Osteocyte (in vitro differentiated cells): ENCODE measurements around the gene TSPAN31. TPM values are rescaled to one million over a fixed set of nuclear protein-coding genes. Genes with fewer than 3 reads are reported as not detected.

Source experiments
- DNase-seq: peaks from one replicate; pipeline ENCODE4 v3.0.0; 2021; ENCODE audit warnings: mixed read lengths; ENCODE audit not compliant: unreplicated experiment; ENCODE audit errors: extremely low spot score
- H3K27ac Mint-ChIP-seq: one replicate; pipeline ENCODE4 v1.8.0; 2021; ENCODE audit warnings: mild to moderate bottlenecking, mixed read lengths; ENCODE audit not compliant: unreplicated experiment
- H3K27me3 Mint-ChIP-seq: one replicate; pipeline ENCODE4 v1.8.0; 2021; ENCODE audit warnings: mixed read lengths; ENCODE audit not compliant: unreplicated experiment
- H3K36me3 Mint-ChIP-seq: one replicate; pipeline ENCODE4 v1.8.0; 2021; ENCODE audit warnings: mixed read lengths; ENCODE audit not compliant: unreplicated experiment
- H3K4me1 Mint-ChIP-seq: one replicate; pipeline ENCODE4 v1.8.0; 2021; ENCODE audit warnings: mixed read lengths; ENCODE audit not compliant: unreplicated experiment
- H3K4me3 Mint-ChIP-seq: one replicate; pipeline ENCODE4 v1.8.0; 2021; ENCODE audit warnings: mild to moderate bottlenecking, moderate library complexity, mixed read lengths; ENCODE audit not compliant: unreplicated experiment
- H3K9me3 Mint-ChIP-seq: one replicate; pipeline ENCODE4 v1.8.0; 2021; ENCODE audit warnings: mixed read lengths; ENCODE audit not compliant: unreplicated experiment
- total RNA-seq: library from RNA; stranded (reverse); gene quantifications from 2 replicates; pipeline ENCODE4 v1.2.1, GENCODE V29; 2021
- TF ChIP-seq, protein P1 (sequence below): fragments of 200-600 bp; sonication (generic); IDR thresholded peaks from 2 replicates; pipeline ENCODE4 v1.5.0; 2021; ENCODE audit warnings: antibody characterized with exemption, mild to moderate bottlenecking, moderate library complexity

The TSPAN31 gene
- total RNA-seq, 1 donor from 2014 or later = 36.2 TPM

DNA sequence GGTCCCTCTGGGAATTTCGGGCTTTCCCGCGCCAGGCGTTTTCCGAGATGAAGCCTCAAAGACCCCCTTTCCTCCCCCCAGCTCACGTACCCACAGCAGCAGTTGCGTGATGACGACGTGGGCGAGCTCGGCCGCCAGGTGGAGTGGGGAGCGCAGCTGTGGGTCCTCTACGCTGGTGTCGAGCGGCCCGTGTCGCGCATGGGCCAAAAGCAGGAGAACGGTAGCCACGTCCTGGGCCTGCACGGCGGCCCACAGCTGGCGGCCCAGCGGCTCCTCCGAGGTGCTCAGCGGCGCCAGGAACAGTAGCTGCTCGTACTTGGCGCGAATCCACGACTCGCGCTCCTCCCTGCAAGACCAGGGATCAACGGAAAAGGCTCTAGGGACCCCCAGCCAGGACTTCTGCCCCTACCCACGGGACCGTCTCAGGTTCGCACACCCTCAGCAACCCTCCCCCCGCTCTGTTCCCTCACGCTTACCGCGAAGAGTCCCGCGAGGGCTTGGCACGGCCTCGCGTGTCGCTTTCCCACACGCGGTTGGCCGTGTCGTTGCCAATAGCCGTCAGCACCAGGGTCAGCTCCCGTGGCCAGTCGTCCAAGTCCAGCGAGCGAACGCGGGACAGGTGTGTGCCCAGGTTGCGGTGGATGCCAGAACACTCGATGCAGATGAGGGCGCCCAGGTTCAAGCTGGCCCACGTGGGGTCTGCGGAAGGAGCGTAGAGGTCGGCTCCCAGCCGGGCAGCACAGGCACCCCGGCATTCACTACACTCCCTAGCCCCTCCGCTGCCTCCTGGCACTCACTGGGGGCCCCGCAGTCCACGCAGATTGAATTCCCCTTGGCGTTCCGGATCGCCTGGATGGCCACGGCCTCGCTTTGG is 17.7 kb upstream of the TSPAN31 start:
- DNase-seq = peak; percentile 84
- Mint-ChIP-seq H3K4me3 (peak overlapping the region; percentile 99), H3K27me3 (peaks cover 11% of the 10 kb centered on the region), H3K4me1 (peaks cover 23% of the 10 kb centered on the region), H3K9me3 (no peaks in the 10 kb centered on the region), H3K27ac (peak overlapping the region; percentile 44), H3K36me3 (peaks cover 3% of the 10 kb centered on the region)
- TF ChIP-seq, protein P1, sequence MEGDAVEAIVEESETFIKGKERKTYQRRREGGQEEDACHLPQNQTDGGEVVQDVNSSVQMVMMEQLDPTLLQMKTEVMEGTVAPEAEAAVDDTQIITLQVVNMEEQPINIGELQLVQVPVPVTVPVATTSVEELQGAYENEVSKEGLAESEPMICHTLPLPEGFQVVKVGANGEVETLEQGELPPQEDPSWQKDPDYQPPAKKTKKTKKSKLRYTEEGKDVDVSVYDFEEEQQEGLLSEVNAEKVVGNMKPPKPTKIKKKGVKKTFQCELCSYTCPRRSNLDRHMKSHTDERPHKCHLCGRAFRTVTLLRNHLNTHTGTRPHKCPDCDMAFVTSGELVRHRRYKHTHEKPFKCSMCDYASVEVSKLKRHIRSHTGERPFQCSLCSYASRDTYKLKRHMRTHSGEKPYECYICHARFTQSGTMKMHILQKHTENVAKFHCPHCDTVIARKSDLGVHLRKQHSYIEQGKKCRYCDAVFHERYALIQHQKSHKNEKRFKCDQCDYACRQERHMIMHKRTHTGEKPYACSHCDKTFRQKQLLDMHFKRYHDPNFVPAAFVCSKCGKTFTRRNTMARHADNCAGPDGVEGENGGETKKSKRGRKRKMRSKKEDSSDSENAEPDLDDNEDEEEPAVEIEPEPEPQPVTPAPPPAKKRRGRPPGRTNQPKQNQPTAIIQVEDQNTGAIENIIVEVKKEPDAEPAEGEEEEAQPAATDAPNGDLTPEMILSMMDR = peak; percentile 36

DNA sequence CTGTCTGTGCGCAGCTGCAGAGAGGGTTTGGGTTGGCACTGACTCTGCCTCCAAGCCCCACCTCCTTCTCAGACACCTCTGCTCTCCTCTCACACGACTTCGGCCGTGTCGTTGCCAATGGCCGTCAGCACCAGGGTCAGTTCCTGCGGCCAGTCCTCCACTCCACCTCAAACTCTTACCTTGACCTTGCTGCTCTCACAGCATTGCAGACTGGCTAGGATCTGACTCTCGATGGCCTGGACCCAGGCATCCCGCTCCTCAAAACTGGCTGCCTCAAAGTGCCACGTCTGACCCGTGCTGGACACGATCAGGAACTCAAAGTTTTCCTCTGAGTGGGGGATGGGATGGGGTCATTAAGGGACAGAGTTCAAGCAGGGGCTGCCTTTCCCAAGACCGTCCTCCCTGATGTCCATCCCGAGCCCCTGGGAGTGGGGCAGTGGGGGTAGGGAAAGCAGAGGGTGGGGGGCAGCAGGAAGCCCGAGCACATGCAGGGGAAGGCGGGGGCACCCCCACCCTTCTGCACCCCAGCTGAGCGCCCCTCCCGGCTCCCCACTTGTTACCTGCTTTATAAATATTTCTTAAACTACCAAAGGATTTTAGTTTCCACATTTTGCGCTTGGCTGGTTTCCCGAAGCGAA is 17.0 kb upstream of the TSPAN31 start:
- Mint-ChIP-seq H3K4me3 (peak overlapping the region; percentile 46), H3K4me1 (peaks cover 20% of the 10 kb centered on the region), H3K36me3 (peaks cover 2% of the 10 kb centered on the region), H3K9me3 (no peaks in the 10 kb centered on the region), H3K27ac (no peak overlapping the region), H3K27me3 (peaks cover 19% of the 10 kb centered on the region)
- peak; percentile 75 for DNase-seq
- TF ChIP-seq, protein P1 = no peak

DNA sequence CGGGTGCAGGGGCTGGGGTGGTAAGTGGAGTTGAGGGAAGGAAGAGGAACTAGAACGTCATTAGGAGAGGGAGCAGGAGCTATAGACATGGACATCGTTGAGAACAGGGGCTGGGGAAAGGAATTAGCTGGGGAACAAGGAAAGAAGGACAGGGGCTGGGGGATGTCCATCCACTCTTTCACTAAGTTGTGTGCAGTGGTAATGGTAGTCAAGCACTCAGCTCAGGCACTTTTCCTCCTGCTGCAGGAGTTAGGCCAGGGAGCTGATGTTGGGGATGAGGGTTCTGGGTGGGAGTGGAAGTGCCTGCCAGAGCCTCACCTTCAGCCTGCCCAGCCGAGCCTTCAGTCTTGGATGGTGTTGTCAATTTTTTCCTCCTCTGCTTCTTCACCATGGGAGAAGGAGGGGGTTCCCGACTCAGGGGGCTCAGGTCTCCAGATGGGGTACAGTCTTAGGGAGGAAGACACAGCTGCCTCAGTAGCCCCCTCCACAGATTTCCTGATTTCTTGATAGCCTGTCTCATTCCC is 15.5 kb upstream of the TSPAN31 start:
- no peak for DNase-seq
- Mint-ChIP-seq H3K27me3 (peaks cover 34% of the 10 kb centered on the region), H3K36me3 (peaks cover 2% of the 10 kb centered on the region), H3K4me3 (no peak overlapping the region), H3K9me3 (no peaks in the 10 kb centered on the region), H3K4me1 (peaks cover 10% of the 10 kb centered on the region), H3K27ac (no peak overlapping the region)
- TF ChIP-seq, protein P1 = no peak

DNA sequence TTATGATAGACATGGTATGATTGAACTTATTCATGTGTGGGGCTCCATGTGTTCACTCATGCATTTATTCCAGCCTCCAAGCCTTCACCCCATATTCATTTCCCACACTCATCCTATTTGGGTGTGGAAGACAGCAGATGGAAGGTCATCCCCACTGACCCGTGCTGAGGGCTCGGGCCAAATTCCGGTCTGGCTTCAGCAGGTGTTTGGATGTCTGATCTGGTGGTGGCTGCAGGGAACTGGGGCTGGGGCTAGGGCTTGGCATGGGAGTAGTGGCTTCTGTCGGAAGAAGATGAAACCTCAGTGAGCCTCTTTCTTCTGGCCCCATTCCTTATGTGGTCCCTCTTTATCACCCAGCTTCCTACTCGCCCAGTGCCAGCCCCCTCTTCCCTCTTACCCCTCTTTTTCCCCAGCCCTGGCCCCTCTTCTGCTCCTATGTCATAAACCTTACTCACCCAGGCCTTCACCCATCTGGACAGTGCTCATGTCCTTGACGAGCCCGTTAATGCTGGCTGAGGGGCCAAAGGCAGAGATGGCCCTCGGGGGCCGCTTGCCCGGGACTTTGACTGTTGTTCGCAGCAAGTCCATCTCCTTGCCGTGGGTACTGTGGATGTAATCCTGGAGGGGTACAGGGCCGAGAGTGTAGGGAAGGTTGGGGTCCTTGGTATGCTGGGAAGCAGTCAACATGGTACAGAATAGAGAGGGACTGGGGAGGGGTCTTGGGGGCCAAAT is 14.3 kb upstream of the TSPAN31 start:
- no peak for DNase-seq
- H3K4me3 Mint-ChIP-seq = no peak overlapping the region
- peaks cover 2% of the 10 kb centered on the region for H3K36me3 Mint-ChIP-seq
- H3K4me1 Mint-ChIP-seq = peaks cover 13% of the 10 kb centered on the region
- H3K9me3 Mint-ChIP-seq = no peaks in the 10 kb centered on the region
- TF ChIP-seq, protein P1 = no peak
- H3K27me3 Mint-ChIP-seq = peaks cover 44% of the 10 kb centered on the region
- H3K27ac Mint-ChIP-seq = no peak overlapping the region
